A549 (cell line): ENCODE data around the gene CD300E. TPM values are rescaled to one million over a fixed set of nuclear protein-coding genes. Genes with fewer than 3 reads are reported as not detected.

ENCODE experiments used
- ATAC-seq, 2 experiments: fragments of 200-7000 bp in 1 of 2; fragments of >200 bp in 1 of 2; cut with Nextera tagmentation in 1 of 2; cut with Tn5 transposase in 1 of 2; 3 replicates each; pipeline versions ENCODE4 v1.8.0 to v1.9.1; 2018 to 2020; ENCODE audit warnings: mild to moderate bottlenecking in 1 of 2, moderate library complexity in 1 of 2
- CTCF ChIA-PET: fragments of 300-600 bp; sonication (Branson Sonifier 250); formaldehyde crosslinking; extraction: SDS; loops from one replicate; lab custom pipeline; 2021; ENCODE audit warnings: antibody characterized with exemption, inconsistent platforms; lab: Yijun Ruan, JAX
- POLR2A ChIA-PET: fragments of 350-600 bp; formaldehyde crosslinking; extraction: SDS; loops from one replicate; lab custom pipeline; 2021; ENCODE audit warnings: antibody characterized with exemption, inconsistent platforms; lab: Yijun Ruan, JAX
- DNase-seq, 2 experiments: peaks; one replicate each; pipeline versions ENCODE4 v3.0.0 to v3.0.0-alpha.2; 2011 to 2016; ENCODE audit warnings: low read depth in 1 of 2, low spot score in 1 of 2
- FAIRE-seq: peaks from 2 replicates; lab custom pipeline; 2011; peaks lifted over from hg19 to GRCh38; lab: Jason Lieb, UNC
- H3K27ac ChIP-seq, 2 experiments: fragments of >200 bp; sonication (Bioruptor Twin); formaldehyde crosslinking; 3 replicates each; pipeline ENCODE4 v1.5.1; 2016 to 2017
- H3K4me1 ChIP-seq: fragments of >200 bp; sonication (Bioruptor Twin); formaldehyde crosslinking; 3 replicates; pipeline ENCODE4 v1.6.1; 2016
- H3K4me2 ChIP-seq: fragments of >200 bp; sonication (Bioruptor Twin); formaldehyde crosslinking; 3 replicates; pipeline ENCODE4 v1.6.1; 2016
- H3K4me3 ChIP-seq: fragments of >200 bp; sonication (Bioruptor Twin); formaldehyde crosslinking; 3 replicates; pipeline ENCODE4 v1.5.1; 2016
- H3K9me3 ChIP-seq: fragments of >200 bp; sonication (Bioruptor Twin); formaldehyde crosslinking; 3 replicates; pipeline ENCODE4 v1.6.1; 2016
- BHLHE40 ChIP-seq: IDR thresholded peaks from 2 replicates; pipeline ENCODE4 v1.6.1; 2012; ENCODE audit warnings: low read depth, low read length, inconsistent platforms
- CEBPB ChIP-seq, 2 experiments: fragments of >200 bp in 1 of 2; sonication (Bioruptor Twin) in 1 of 2; formaldehyde crosslinking in 1 of 2; IDR thresholded peaks; 2 replicates each; pipeline ENCODE4 v1.6.1; 2012 to 2016
- CHD2 ChIP-seq: fragments of 150-350 bp; IDR thresholded peaks from 2 replicates; pipeline ENCODE4 v1.6.1; 2014; ENCODE audit warnings: low read length; ENCODE audit not compliant: partially characterized antibody
- CHD4 ChIP-seq: fragments of 200-600 bp; sonication (generic); IDR thresholded peaks from 2 replicates; pipeline ENCODE4 v1.6.1; 2016; ENCODE audit warnings: antibody characterized with exemption, mild to moderate bottlenecking, borderline replicate concordance
- EHMT2 ChIP-seq: fragments of 200-600 bp; sonication (generic); IDR thresholded peaks from 2 replicates; pipeline ENCODE4 v1.6.1; 2016; ENCODE audit warnings: antibody characterized with exemption, low read depth, mild to moderate bottlenecking, moderate library complexity
- EP300 ChIP-seq, 2 experiments: fragments of >200 bp; sonication (Bioruptor Twin); formaldehyde crosslinking; IDR thresholded peaks; 2 replicates in 1 of 2; 3 replicates in 1 of 2; pipeline ENCODE4 v1.6.1; 2016 to 2017
- FOSB ChIP-seq: fragments of 250-450 bp; sonication (Bioruptor Pico); IDR thresholded peaks from 2 replicates; pipeline ENCODE4 v1.5.0; 2020; ENCODE audit warnings: mild to moderate bottlenecking, moderate library complexity
- FOSL2 ChIP-seq, 2 experiments: fragments of 450-650 bp in 1 of 2; fragments of >200 bp in 1 of 2; sonication (Bioruptor Twin) in 1 of 2; formaldehyde crosslinking; IDR thresholded peaks; 2 replicates each; pipeline versions ENCODE4 v1.5.0 to v1.6.1; 2016 to 2020; ENCODE audit warnings: mild to moderate bottlenecking in 1 of 2, moderate library complexity in 1 of 2
- GATA3 ChIP-seq: IDR thresholded peaks from 2 replicates; pipeline ENCODE4 v1.6.1; 2012; ENCODE audit warnings: borderline replicate concordance
- HDAC2 ChIP-seq: fragments of 200-600 bp; sonication (generic); IDR thresholded peaks from 2 replicates; pipeline ENCODE4 v1.6.1; 2016
- HEYL ChIP-seq: fragments of 250-450 bp; sonication (Bioruptor Pico); IDR thresholded peaks from 2 replicates; pipeline ENCODE4 v1.8.0; 2021; ENCODE audit warnings: mild to moderate bottlenecking, moderate library complexity
- HOXB5 ChIP-seq: fragments of 250-450 bp; sonication (Bioruptor Pico); IDR thresholded peaks from 2 replicates; pipeline ENCODE4 v1.5.0; 2020; ENCODE audit warnings: mild to moderate bottlenecking, moderate library complexity
- JUN ChIP-seq, 2 experiments: fragments of >200 bp; sonication (Bioruptor Twin); formaldehyde crosslinking; IDR thresholded peaks; 2 replicates in 1 of 2; 3 replicates in 1 of 2; pipeline ENCODE4 v1.6.1; 2016 to 2017
- MAFK ChIP-seq: fragments of 450-650 bp; IDR thresholded peaks from 2 replicates; pipeline ENCODE4 v1.6.1; 2014; ENCODE audit not compliant: partially characterized antibody
- NPAS2 ChIP-seq: fragments of 250-450 bp; sonication (Bioruptor Pico); IDR thresholded peaks from 2 replicates; pipeline ENCODE4 v1.8.0; 2022; ENCODE audit warnings: mild to moderate bottlenecking, moderate library complexity, borderline replicate concordance
- NR3C1 ChIP-seq: fragments of >200 bp; sonication (Bioruptor Twin); formaldehyde crosslinking; IDR thresholded peaks from 3 replicates; pipeline ENCODE4 v1.6.1; 2017
- PHF8 ChIP-seq: fragments of 200-600 bp; sonication (generic); IDR thresholded peaks from 2 replicates; pipeline ENCODE4 v1.6.1; 2016; ENCODE audit warnings: low read depth, mild to moderate bottlenecking, antibody characterized with exemption, moderate library complexity, borderline replicate concordance
- POLR2A ChIP-seq: IDR thresholded peaks from 2 replicates; pipeline ENCODE4 v1.6.1; 2012; ENCODE audit warnings: mild to moderate bottlenecking, low read length
- POLR2AphosphoS2 ChIP-seq: conservative IDR thresholded peaks from 2 replicates; pipeline ENCODE4 v1.6.1; 2012; ENCODE audit warnings: low read length, improper control_type of control experiment, inconsistent platforms
- RAD21 ChIP-seq, 2 experiments: fragments of >200 bp in 1 of 2; sonication (Bioruptor Twin) in 1 of 2; formaldehyde crosslinking in 1 of 2; IDR thresholded peaks in 1 of 2; conservative IDR thresholded peaks in 1 of 2; 2 replicates in 1 of 2; 3 replicates in 1 of 2; pipeline ENCODE4 v1.6.1; 2012 to 2018; ENCODE audit warnings: inconsistent platforms in 1 of 2
- RNF2 ChIP-seq: fragments of 200-600 bp; sonication (generic); IDR thresholded peaks from 2 replicates; pipeline ENCODE4 v1.6.1; 2016; ENCODE audit warnings: low read depth, mild to moderate bottlenecking, antibody characterized with exemption, moderate library complexity, borderline replicate concordance
- ZC3H11A ChIP-seq: fragments of 450-650 bp; IDR thresholded peaks from 2 replicates; pipeline ENCODE4 v1.6.1; 2014; ENCODE audit warnings: antibody characterized with exemption, mild to moderate bottlenecking
- WGBS: methylation state at CpG from one replicate; pipeline ENCODE4 v1.1.6; 2017; ENCODE audit errors: missing lambda C conversion rate; 5-methylcytosine and 5-hydroxymethylcytosine counted together
- polyA plus RNA-seq, 4 experiments: library from polyadenylated mRNA; depleted of rRNA in 3 of 4; stranded (reverse); fragments of >200 nt; fragmentation: RNase III in 1 of 4; extraction: RNeasy Plus Mini Kit Qiagen cat#74134 plus additional on column Dnase treatment in 1 of 4; gene quantifications; 2 replicates in 3 of 4; 3 replicates in 1 of 4; pipeline ENCODE4 v1.2.3, GENCODE V29; 2011 to 2017
- TF ChIP-seq, protein P1 (sequence below): IDR thresholded peaks from 2 replicates; pipeline ENCODE4 v1.6.1; 2012
- TF ChIP-seq, protein P2 (sequence below): fragments of 150-350 bp; IDR thresholded peaks from 2 replicates; pipeline ENCODE4 v1.6.1; 2014; ENCODE audit warnings: low read depth, mild to moderate bottlenecking, low read length
- TF ChIP-seq, protein P3 (sequence below): fragments of 200-600 bp; sonication (generic); IDR thresholded peaks from 2 replicates; pipeline ENCODE4 v1.6.1; 2016; ENCODE audit warnings: antibody characterized with exemption, mild to moderate bottlenecking, moderate library complexity
- TF ChIP-seq, protein P4 (sequence below): fragments of >200 bp; sonication (Bioruptor Twin); formaldehyde crosslinking; IDR thresholded peaks from 3 replicates; pipeline ENCODE4 v1.5.1; 2016
- TF ChIP-seq, protein P5 (sequence below): fragments of 250-450 bp; sonication (Bioruptor Pico); IDR thresholded peaks from 2 replicates; pipeline ENCODE4 v1.5.0; 2020; ENCODE audit warnings: low read depth, mild to moderate bottlenecking, moderate library complexity
- TF ChIP-seq, protein P6 (sequence below): fragments of 250-450 bp; sonication (Bioruptor Pico); IDR thresholded peaks from 2 replicates; pipeline ENCODE4 v1.5.0; 2021; ENCODE audit warnings: mild to moderate bottlenecking, moderate library complexity, borderline replicate concordance

CD300E gene
- polyA plus RNA-seq, 2 of the 4 experiments (the other 2 are of a cell fraction): not detected

DNA sequence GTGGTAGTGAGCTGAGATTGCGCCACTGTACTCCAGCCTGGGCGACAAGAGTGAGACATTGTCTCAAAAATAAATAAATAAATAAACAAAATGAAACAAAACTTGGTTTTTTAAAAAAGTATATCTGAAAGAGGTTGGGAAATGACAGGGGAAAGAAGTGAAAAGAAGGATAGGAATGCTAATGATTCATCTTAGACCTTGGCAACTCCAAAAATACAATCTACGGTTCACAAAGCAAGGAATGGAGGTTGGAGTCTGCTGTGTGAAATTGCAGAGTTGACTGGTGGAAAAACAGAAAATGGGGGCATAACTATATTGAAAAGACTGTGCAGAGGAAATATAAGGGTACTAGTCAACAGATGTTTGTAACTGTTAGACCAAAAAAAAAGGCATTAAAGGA lies 40.0 kb upstream of the CD300E start:
- H3K9me3 ChIP-seq: peaks cover 7% of the 10 kb centered on the region; the same call in 1 of the 3 replicates
- CTCF ChIA-PET: interaction anchor here (1.0 to 4.2 kb wide), 3 partner anchors 9 to 73 kb away, joined by 3 to 28 read pairs (median 8); partner anchors contain the start of gene RAB37

DNA sequence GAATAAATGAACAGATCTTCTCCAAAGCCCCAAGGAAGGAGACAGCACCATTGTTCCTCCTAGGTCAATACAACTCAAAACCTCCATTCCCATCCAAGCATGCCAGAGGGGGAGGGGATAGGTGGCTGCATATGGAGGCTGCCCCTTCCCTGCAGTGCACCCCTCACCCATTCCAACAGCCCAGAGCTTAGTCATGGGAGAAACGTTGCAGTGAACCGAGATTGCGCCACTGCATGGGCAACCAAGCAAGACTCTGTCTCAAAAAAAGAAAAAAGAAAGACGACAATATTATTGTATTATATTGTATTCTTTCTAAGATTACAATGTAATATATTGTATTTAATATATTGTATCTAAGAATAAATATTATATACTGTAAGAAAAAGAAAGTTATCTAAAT lies 36.4 kb upstream of the CD300E start:
- Histone ChIP-seq H3K4me1 (0 out of 3 replicates have a peak, but pooled peaks cover 3% of the 10 kb centered on the region), H3K27ac (no peak overlapping the region), H3K9me3 (peaks cover 7% of the 10 kb centered on the region; the same call in 1 of the 3 replicates), H3K4me2 (no peak overlapping the region), H3K4me3 (no peak overlapping the region)
- ATAC-seq: no peak
- ChIA-PET CTCF (interaction anchor here (2.3 to 8.4 kb wide), 4 partner anchors 77 to 120 kb away, joined by 9 to 145 read pairs (median 48); partner anchors contain the start of genes CD300H and RAB37), POLR2A (no interaction called here)
- DNase-seq: no peak
- FAIRE-seq: no peak
- no peak for TF ChIP-seq RNF2
- TF ChIP-seq FOSB (CRISPR knock-in tag): no peak
- TF ChIP-seq, protein P1, sequence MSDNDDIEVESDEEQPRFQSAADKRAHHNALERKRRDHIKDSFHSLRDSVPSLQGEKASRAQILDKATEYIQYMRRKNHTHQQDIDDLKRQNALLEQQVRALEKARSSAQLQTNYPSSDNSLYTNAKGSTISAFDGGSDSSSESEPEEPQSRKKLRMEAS: no peak
- TF ChIP-seq BHLHE40: no peak
- TF ChIP-seq EP300 (IDR thresholded peaks at IDR 0.05): no peak
- no peak for TF ChIP-seq NPAS2 (CRISPR knock-in tag)
- TF ChIP-seq POLR2AphosphoS2: no peak
- TF ChIP-seq HOXB5 (CRISPR knock-in tag): no peak
- no peak for TF ChIP-seq ZC3H11A
- TF ChIP-seq PHF8: no peak
- TF ChIP-seq RAD21 (conservative IDR thresholded peaks at IDR 0.05 in 1 of 2, IDR thresholded peaks at IDR 0.05 in 1 of 2): no peak
- TF ChIP-seq CHD4: no peak
- TF ChIP-seq, protein P2, sequence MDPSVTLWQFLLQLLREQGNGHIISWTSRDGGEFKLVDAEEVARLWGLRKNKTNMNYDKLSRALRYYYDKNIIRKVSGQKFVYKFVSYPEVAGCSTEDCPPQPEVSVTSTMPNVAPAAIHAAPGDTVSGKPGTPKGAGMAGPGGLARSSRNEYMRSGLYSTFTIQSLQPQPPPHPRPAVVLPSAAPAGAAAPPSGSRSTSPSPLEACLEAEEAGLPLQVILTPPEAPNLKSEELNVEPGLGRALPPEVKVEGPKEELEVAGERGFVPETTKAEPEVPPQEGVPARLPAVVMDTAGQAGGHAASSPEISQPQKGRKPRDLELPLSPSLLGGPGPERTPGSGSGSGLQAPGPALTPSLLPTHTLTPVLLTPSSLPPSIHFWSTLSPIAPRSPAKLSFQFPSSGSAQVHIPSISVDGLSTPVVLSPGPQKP: no peak
- 42% methylated on average over 4 of the region's 4 CpGs for WGBS

More for the DNA sequence above, 40.0 kb upstream of the CD300E start:
- H3K4me2 ChIP-seq: no peak overlapping the region
- ATAC-seq: no peak
- WGBS: 85% methylated on average over 3 of the region's 3 CpGs
- no peaks in the 10 kb centered on the region for H3K4me1 ChIP-seq
- POLR2A ChIA-PET: no interaction called here
- TF ChIP-seq FOSB (CRISPR knock-in tag) (no peak), FOSL2 (IDR thresholded peaks at IDR 0.05) (no peak), FOSL2 (CRISPR knock-in tag; IDR thresholded peaks at IDR 0.05) (no peak), GATA3 (no peak), NR3C1 (no peak), CHD2 (no peak), CEBPB (IDR thresholded peaks at IDR 0.05) (no peak), HEYL (CRISPR knock-in tag) (no peak), POLR2A (no peak), EHMT2 (no peak), MAFK (no peak), EP300 (IDR thresholded peaks at IDR 0.05) (no peak), ZC3H11A (no peak), RNF2 (no peak), HDAC2 (no peak), JUN (IDR thresholded peaks at IDR 0.05) (no peak)
- TF ChIP-seq, protein P3, sequence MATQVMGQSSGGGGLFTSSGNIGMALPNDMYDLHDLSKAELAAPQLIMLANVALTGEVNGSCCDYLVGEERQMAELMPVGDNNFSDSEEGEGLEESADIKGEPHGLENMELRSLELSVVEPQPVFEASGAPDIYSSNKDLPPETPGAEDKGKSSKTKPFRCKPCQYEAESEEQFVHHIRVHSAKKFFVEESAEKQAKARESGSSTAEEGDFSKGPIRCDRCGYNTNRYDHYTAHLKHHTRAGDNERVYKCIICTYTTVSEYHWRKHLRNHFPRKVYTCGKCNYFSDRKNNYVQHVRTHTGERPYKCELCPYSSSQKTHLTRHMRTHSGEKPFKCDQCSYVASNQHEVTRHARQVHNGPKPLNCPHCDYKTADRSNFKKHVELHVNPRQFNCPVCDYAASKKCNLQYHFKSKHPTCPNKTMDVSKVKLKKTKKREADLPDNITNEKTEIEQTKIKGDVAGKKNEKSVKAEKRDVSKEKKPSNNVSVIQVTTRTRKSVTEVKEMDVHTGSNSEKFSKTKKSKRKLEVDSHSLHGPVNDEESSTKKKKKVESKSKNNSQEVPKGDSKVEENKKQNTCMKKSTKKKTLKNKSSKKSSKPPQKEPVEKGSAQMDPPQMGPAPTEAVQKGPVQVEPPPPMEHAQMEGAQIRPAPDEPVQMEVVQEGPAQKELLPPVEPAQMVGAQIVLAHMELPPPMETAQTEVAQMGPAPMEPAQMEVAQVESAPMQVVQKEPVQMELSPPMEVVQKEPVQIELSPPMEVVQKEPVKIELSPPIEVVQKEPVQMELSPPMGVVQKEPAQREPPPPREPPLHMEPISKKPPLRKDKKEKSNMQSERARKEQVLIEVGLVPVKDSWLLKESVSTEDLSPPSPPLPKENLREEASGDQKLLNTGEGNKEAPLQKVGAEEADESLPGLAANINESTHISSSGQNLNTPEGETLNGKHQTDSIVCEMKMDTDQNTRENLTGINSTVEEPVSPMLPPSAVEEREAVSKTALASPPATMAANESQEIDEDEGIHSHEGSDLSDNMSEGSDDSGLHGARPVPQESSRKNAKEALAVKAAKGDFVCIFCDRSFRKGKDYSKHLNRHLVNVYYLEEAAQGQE: no peak
- TF ChIP-seq, protein P4, sequence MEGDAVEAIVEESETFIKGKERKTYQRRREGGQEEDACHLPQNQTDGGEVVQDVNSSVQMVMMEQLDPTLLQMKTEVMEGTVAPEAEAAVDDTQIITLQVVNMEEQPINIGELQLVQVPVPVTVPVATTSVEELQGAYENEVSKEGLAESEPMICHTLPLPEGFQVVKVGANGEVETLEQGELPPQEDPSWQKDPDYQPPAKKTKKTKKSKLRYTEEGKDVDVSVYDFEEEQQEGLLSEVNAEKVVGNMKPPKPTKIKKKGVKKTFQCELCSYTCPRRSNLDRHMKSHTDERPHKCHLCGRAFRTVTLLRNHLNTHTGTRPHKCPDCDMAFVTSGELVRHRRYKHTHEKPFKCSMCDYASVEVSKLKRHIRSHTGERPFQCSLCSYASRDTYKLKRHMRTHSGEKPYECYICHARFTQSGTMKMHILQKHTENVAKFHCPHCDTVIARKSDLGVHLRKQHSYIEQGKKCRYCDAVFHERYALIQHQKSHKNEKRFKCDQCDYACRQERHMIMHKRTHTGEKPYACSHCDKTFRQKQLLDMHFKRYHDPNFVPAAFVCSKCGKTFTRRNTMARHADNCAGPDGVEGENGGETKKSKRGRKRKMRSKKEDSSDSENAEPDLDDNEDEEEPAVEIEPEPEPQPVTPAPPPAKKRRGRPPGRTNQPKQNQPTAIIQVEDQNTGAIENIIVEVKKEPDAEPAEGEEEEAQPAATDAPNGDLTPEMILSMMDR: no peak
- TF ChIP-seq, protein P5, sequence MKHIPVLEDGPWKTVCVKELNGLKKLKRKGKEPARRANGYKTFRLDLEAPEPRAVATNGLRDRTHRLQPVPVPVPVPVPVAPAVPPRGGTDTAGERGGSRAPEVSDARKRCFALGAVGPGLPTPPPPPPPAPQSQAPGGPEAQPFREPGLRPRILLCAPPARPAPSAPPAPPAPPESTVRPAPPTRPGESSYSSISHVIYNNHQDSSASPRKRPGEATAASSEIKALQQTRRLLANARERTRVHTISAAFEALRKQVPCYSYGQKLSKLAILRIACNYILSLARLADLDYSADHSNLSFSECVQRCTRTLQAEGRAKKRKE (CRISPR knock-in tag): no peak
- TF ChIP-seq, protein P6, sequence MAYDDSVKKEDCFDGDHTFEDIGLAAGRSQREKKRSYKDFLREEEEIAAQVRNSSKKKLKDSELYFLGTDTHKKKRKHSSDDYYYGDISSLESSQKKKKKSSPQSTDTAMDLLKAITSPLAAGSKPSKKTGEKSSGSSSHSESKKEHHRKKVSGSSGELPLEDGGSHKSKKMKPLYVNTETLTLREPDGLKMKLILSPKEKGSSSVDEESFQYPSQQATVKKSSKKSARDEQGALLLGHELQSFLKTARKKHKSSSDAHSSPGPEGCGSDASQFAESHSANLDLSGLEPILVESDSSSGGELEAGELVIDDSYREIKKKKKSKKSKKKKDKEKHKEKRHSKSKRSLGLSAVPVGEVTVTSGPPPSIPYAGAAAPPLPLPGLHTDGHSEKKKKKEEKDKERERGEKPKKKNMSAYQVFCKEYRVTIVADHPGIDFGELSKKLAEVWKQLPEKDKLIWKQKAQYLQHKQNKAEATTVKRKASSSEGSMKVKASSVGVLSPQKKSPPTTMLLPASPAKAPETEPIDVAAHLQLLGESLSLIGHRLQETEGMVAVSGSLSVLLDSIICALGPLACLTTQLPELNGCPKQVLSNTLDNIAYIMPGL: no peak
- TF ChIP-seq, all 56 proteins: peak for 0
- DNase-seq (no peak), FAIRE-seq (no peak)
- Histone ChIP-seq H3K4me3 (no peak overlapping the region), H3K27ac (no peak overlapping the region)
